ELF-1 (cell line): Measurements from ENCODE around the gene NUPR1.
"Not testable (repeated sequence)": the region's sequence is repeated elsewhere in the genome, so short reads cannot be mapped to it uniquely, and the experiment has no call there.

Source experiments
- DNase-seq: peaks from one replicate; pipeline ENCODE4 v3.0.0-alpha.2; 2016; ENCODE audit warnings: low read depth, low spot score

NUPR1 gene

GRCh38 chr16:28527100-28527785 is 11.5 kb downstream of the NUPR1 start:
- not testable (repeated sequence) for DNase-seq

- DNase-seq, result no peak
Measured at GRCh38 chr16:28526201-28527099, 12.3 kb downstream of the NUPR1 start.

- no peak for DNase-seq
Measured at GRCh38 chr16:28524681-28525171, 14.0 kb downstream of the NUPR1 start.

- no peak for DNase-seq
Measured at GRCh38 chr16:28522792-28523191, 16.0 kb downstream of the NUPR1 start.

- no peak for DNase-seq
Measured at GRCh38 chr16:28521436-28521835, 17.3 kb downstream of the NUPR1 start.

- no peak for DNase-seq
Measured at GRCh38 chr16:28520672-28521071, 18.1 kb downstream of the NUPR1 start.

- no peak for DNase-seq
Measured at GRCh38 chr16:28514246-28514645, 24.5 kb downstream of the NUPR1 start.

GRCh38 chr16:28513484-28514181 is 25.1 kb downstream of the NUPR1 start:
- no peak for DNase-seq

GRCh38 chr16:28511801-28512789 is 26.7 kb downstream of the NUPR1 start:
- DNase-seq, result no peak

- peak; percentile 64 for DNase-seq
Measured at GRCh38 chr16:28511031-28511430, 27.7 kb downstream of the NUPR1 start.

- DNase-seq, result no peak
Measured at GRCh38 chr16:28505489-28506137, 33.2 kb downstream of the NUPR1 start.

- DNase-seq, result peak; percentile 83
Measured at GRCh38 chr16:28504707-28505404, 33.9 kb downstream of the NUPR1 start.

- DNase-seq, result peak; percentile 32
Measured at GRCh38 chr16:28503470-28504259, 35.1 kb downstream of the NUPR1 start.

GRCh38 chr16:28502290-28502689 is 36.5 kb downstream of the NUPR1 start:
- DNase-seq, result no peak

- no peak for DNase-seq
Measured at GRCh38 chr16:28501258-28502232, 37.2 kb downstream of the NUPR1 start.

GRCh38 chr16:28500476-28501180 is 38.1 kb downstream of the NUPR1 start:
- not testable (repeated sequence) for DNase-seq

GRCh38 chr16:28499854-28500253 is 38.9 kb downstream of the NUPR1 start:
- no peak for DNase-seq
